ENCODE measurements around the gene ADAM22. TPM values are rescaled to one million over a fixed set of nuclear protein-coding genes. Genes with fewer than 3 reads are reported as not detected.

ADAM22 gene
- total RNA-seq, 1 donor from 2014 or later, result 2.3 TPM

Other genes with a start within 250 kb of the ADAM22 start
- 13.2 TPM for gene SLC25A40, start 57.9 kb upstream of the ADAM22 start, total RNA-seq
- gene DBF4, start 57.8 kb upstream of the ADAM22 start, total RNA-seq, result 9.2 TPM